B cell (primary cell): Measurements from ENCODE around the gene NT5E. TPM values are rescaled to one million over a fixed set of nuclear protein-coding genes. Genes with fewer than 3 reads are reported as not detected.

Experiments
- ATAC-seq: fragments of 200-7000 bp; cut with Tn5 transposase; one replicate; pipeline ENCODE4 v1.10.0; 2021; ENCODE audit warnings: low read depth, mild to moderate bottlenecking, moderate number of reproducible peaks, moderate library complexity
- CTCF ChIA-PET: fragments of 350-600 bp; sonication (Branson Sonifier 250); formaldehyde crosslinking; loops from one replicate; lab custom pipeline; 2021; ENCODE audit warnings: antibody characterized with exemption, inconsistent platforms; lab: Charles Lee
- POLR2A ChIA-PET: fragments of 350-600 bp; sonication (Branson Sonifier 250); formaldehyde crosslinking; loops from one replicate; lab custom pipeline; 2021; ENCODE audit warnings: antibody characterized with exemption; lab: Charles Lee
- DNase-seq: peaks from one replicate; pipeline ENCODE4 v3.0.0; 2013
- H2AFZ ChIP-seq: 2 replicates; pipeline ENCODE4 v1.6.1; 2012; ENCODE audit warnings: mild to moderate bottlenecking, low read depth, low read length; ENCODE audit not compliant: insufficient read depth, poor library complexity, severe bottlenecking
- H3K27ac ChIP-seq, 2 donors: 1 replicate in 1 of 2; 2 replicates in 1 of 2; pipeline ENCODE4 v1.5.1; 2012 to 2013; ENCODE audit warnings: low read length in 2 of 2, mild to moderate bottlenecking in 2 of 2, moderate library complexity in 1 of 2
- H3K27me3 ChIP-seq, 4 experiments: fragments of 200-600 bp in 1 of 4; sonication (generic) in 1 of 4; replicated peaks in 1 of 4; 1 replicate in 2 of 4; 2 replicates in 2 of 4; pipeline versions ENCODE4 v1.6.1 to v1.7.0; 2013 to 2016; ENCODE audit warnings: low read length in 3 of 4, mild to moderate bottlenecking in 2 of 4, mixed read lengths in 1 of 4, moderate library complexity in 1 of 4; ENCODE audit not compliant: insufficient read depth in 4 of 4, control insufficient read depth in 3 of 4; ENCODE audit errors: control extremely low read depth in 1 of 4
- H3K36me3 ChIP-seq, 2 experiments: replicated peaks in 1 of 2; 1 replicate in 1 of 2; 2 replicates in 1 of 2; pipeline versions ENCODE4 v1.6.1 to v1.7.1; 2013; ENCODE audit warnings: low read length in 1 of 2; ENCODE audit not compliant: insufficient read depth in 2 of 2, control insufficient read depth in 1 of 2; ENCODE audit errors: control extremely low read depth in 1 of 2, extremely low read depth in 1 of 2
- H3K4me1 ChIP-seq, 2 donors: fragments of 200-600 bp in 1 of 2; sonication (generic) in 1 of 2; 1 replicate in 1 of 2; 2 replicates in 1 of 2; pipeline versions ENCODE4 v1.5.1 to v1.6.1; 2013 to 2017; ENCODE audit warnings: low read length in 2 of 2; ENCODE audit not compliant: control insufficient read depth in 2 of 2, insufficient read depth in 2 of 2
- H3K4me2 ChIP-seq: replicated peaks from 2 replicates; pipeline ENCODE3; 2012; ENCODE audit warnings: mild to moderate bottlenecking, low read depth, low read length; ENCODE audit not compliant: poor library complexity, severe bottlenecking
- H3K4me3 ChIP-seq, 5 experiments: fragments of 200-600 bp in 1 of 5; sonication (generic) in 1 of 5; 1 replicate in 3 of 5; 2 replicates in 2 of 5; pipeline versions ENCODE4 v1.5.1 to v1.7.0; 2011 to 2016; ENCODE audit warnings: low read length in 4 of 5, mild to moderate bottlenecking in 4 of 5, low read depth in 2 of 5, control low read depth in 1 of 5, moderate library complexity in 1 of 5; ENCODE audit not compliant: insufficient read depth in 1 of 5; ENCODE audit errors: control extremely low read depth in 1 of 5, extremely low read depth in 1 of 5
- H3K79me2 ChIP-seq: fragments of 200-600 bp; sonication (generic); one replicate; pipeline ENCODE4 v1.6.0; 2016; ENCODE audit warnings: low read length; ENCODE audit not compliant: control insufficient read depth, insufficient read depth
- H3K9ac ChIP-seq: fragments of 200-600 bp; sonication (generic); 2 replicates; pipeline ENCODE4 v1.6.1; 2017; ENCODE audit warnings: mild to moderate bottlenecking, low read length, moderate library complexity
- H3K9me3 ChIP-seq, 3 donors: one replicate each; pipeline versions ENCODE4 v1.6.1 to v1.7.1; 2013; ENCODE audit warnings: low read length in 2 of 3; ENCODE audit not compliant: control insufficient read depth in 2 of 3, insufficient read depth in 1 of 3; ENCODE audit errors: control extremely low read depth in 1 of 3
- H4K20me1 ChIP-seq: 2 replicates; pipeline ENCODE4 v1.6.0; 2012; ENCODE audit warnings: mild to moderate bottlenecking, low read length; ENCODE audit not compliant: insufficient read depth, control insufficient read depth, poor library complexity, severe bottlenecking
- H3K27ac Mint-ChIP-seq: one replicate; pipeline ENCODE4 v1.8.0; 2021; ENCODE audit warnings: mixed read lengths
- H3K27me3 Mint-ChIP-seq: one replicate; pipeline ENCODE4 v1.8.0; 2021; ENCODE audit warnings: mixed read lengths
- H3K4me1 Mint-ChIP-seq: one replicate; pipeline ENCODE4 v1.8.0; 2021; ENCODE audit warnings: mixed read lengths
- H3K4me3 Mint-ChIP-seq: one replicate; pipeline ENCODE4 v1.8.0; 2021; ENCODE audit warnings: mixed read lengths
- H3K9me3 Mint-ChIP-seq: one replicate; pipeline ENCODE4 v1.8.0; 2022; ENCODE audit warnings: mixed read lengths; ENCODE audit not compliant: insufficient read depth
- CTCF ChIP-seq: fragments of 200-600 bp; IDR thresholded peaks from one replicate; pipeline ENCODE4 v1.8.0; 2022; ENCODE audit warnings: antibody characterized with exemption, mild to moderate bottlenecking
- EZH2 ChIP-seq: IDR thresholded peaks from 2 replicates; pipeline ENCODE4 v1.6.1; 2012; ENCODE audit warnings: borderline replicate concordance, low read depth, mild to moderate bottlenecking, moderate library complexity, low read length; ENCODE audit not compliant: insufficient read depth, poor library complexity, severe bottlenecking
- WGBS: methylation state at CpG from one replicate; pipeline ENCODE4 v1.1.5; 2013; ENCODE audit warnings: missing lambda C conversion rate; ENCODE audit not compliant: insufficient coverage; 5-methylcytosine and 5-hydroxymethylcytosine counted together
- intact Hi-C: fragments of 100-400 bp; cut with micrococcal nuclease; formaldehyde crosslinking; loops from one replicate; pipeline ENCODE4 v1.10.0; 2022
- polyA plus RNA-seq: library from polyadenylated mRNA; depleted of rRNA; stranded (reverse); fragments of >200 nt; gene quantifications from 2 replicates; pipeline ENCODE4 v1.2.3, GENCODE V29; 2012
- total RNA-seq, 2 donors: library from RNA; stranded (reverse); fragments of 120-200 nt in 1 of 2; gene quantifications; 1 replicate in 1 of 2; 2 replicates in 1 of 2; pipeline versions ENCODE4 v1.2.3 to v1.2.4, GENCODE V29; 2013 to 2022

NT5E gene
- total and polyA plus RNA-seq, 2 donors (not counting 1 experiment from before 2014, with no cell fraction given) = 11.6 to 23.2 TPM

GRCh38 chr6:85402071-85402470 lies 47.8 kb upstream of the NT5E start:
- H3K27ac Mint-ChIP-seq = no peak overlapping the region
- H3K4me1 Mint-ChIP-seq = peaks cover 32% of the 10 kb centered on the region

GRCh38 chr6:85402922-85403321 lies 47.0 kb upstream of the NT5E start:
- Histone ChIP-seq H3K4me1 (peaks cover 7 to 14% of the 10 kb centered on the region in 2 donors), H3K79me2 (no peaks in the 10 kb centered on the region), H3K4me3 (no peak overlapping the region), H3K9ac (no peak overlapping the region), H3K9me3 (no peaks in the 10 kb centered on the region), H3K36me3 (no peaks in the 10 kb centered on the region), H3K4me2 (no peak overlapping the region), H2AFZ (no peak overlapping the region), H4K20me1 (no peaks in the 10 kb centered on the region), H3K27ac (no peak overlapping the region), H3K27me3 (no peaks in the 10 kb centered on the region)
- TF ChIP-seq CTCF = no peak
- TF ChIP-seq EZH2 = no peak
- no peak overlapping the region for H3K4me3 Mint-ChIP-seq
- CTCF ChIA-PET = interaction anchor here (1.0 to 1.3 kb wide), 3 partner anchors 19 to 81 kb away, joined by 3 to 4 read pairs (median 3); partner anchors contain the start of gene NT5E
- 100% methylated on average over 1 of the region's 7 CpGs for WGBS
- intact Hi-C loops = no loop called here
- DNase-seq (no peak), ATAC-seq (no peak)
- no peak overlapping the region for H3K27ac Mint-ChIP-seq
- peaks cover 32% of the 10 kb centered on the region for H3K4me1 Mint-ChIP-seq
- no peaks in the 10 kb centered on the region for H3K27me3 Mint-ChIP-seq
- POLR2A ChIA-PET = no interaction called here
- H3K9me3 Mint-ChIP-seq = no peaks in the 10 kb centered on the region

More at GRCh38 chr6:85402071-85402470, 47.8 kb upstream of the NT5E start:
- no peaks in the 10 kb centered on the region for H3K27me3 ChIP-seq
- DNase-seq (no peak), ATAC-seq (peak; percentile 21)
- H3K4me1 ChIP-seq = peaks cover 7 to 14% of the 10 kb centered on the region in 2 donors
- Mint-ChIP-seq H3K27me3 (no peaks in the 10 kb centered on the region), H3K9me3 (peaks cover 2% of the 10 kb centered on the region), H3K4me3 (no peak overlapping the region)
- intact Hi-C loops = no loop called here
- CTCF ChIA-PET = interaction anchor here (1.0 to 1.3 kb wide), 2 partner anchors 48 to 81 kb away, joined by 3 to 4 read pairs; partner anchors contain the start of gene NT5E
- no peaks in the 10 kb centered on the region for H4K20me1 ChIP-seq
- H3K79me2 ChIP-seq = no peaks in the 10 kb centered on the region
- H3K36me3 ChIP-seq = no peaks in the 10 kb centered on the region
- H2AFZ ChIP-seq = no peak overlapping the region
- no peak overlapping the region for H3K9ac ChIP-seq
- POLR2A ChIA-PET = no interaction called here
- TF ChIP-seq EZH2 (no peak), CTCF (no peak)
- H3K4me2 ChIP-seq = no peak overlapping the region
- no peak overlapping the region for H3K27ac ChIP-seq
- H3K9me3 ChIP-seq = peaks cover 0 to 2% (median 0%) of the 10 kb centered on the region in 3 donors
- H3K4me3 ChIP-seq = no peak overlapping the region
